BJ (cell line): Measurements from ENCODE around the gene AGL. TPM values are rescaled to one million over a fixed set of nuclear protein-coding genes. Genes with fewer than 3 reads are reported as not detected.
"Not testable (repeated sequence)": the region's sequence is repeated elsewhere in the genome, so short reads cannot be mapped to it uniquely, and the experiment has no call there.

Source experiments
- CTCF ChIA-PET: fragments of 350-600 bp; formaldehyde crosslinking; extraction: SDS; loops from one replicate; lab custom pipeline; 2021; ENCODE audit warnings: antibody characterized with exemption, inconsistent platforms; lab: Yijun Ruan, JAX
- POLR2A ChIA-PET: fragments of 300-600 bp; sonication (Branson Sonifier 250); formaldehyde crosslinking; extraction: SDS; loops from one replicate; lab custom pipeline; 2021; ENCODE audit warnings: antibody characterized with exemption; lab: Charles Lee
- DNase-seq: peaks from one replicate; pipeline ENCODE4 v3.0.0-alpha.2; 2011; ENCODE audit warnings: low read depth
- H3K27me3 ChIP-seq: 2 replicates; pipeline ENCODE4 v1.6.0; 2011; ENCODE audit warnings: low read length; ENCODE audit not compliant: control insufficient read depth, insufficient read depth
- H3K36me3 ChIP-seq: 2 replicates; pipeline ENCODE4 v1.5.1; 2011; ENCODE audit warnings: low read length; ENCODE audit not compliant: control insufficient read depth, insufficient read depth
- H3K4me3 ChIP-seq: 2 replicates; pipeline ENCODE4 v1.5.1; 2011; ENCODE audit warnings: low read depth, mild to moderate bottlenecking, control low read depth, low read length
- CTCF ChIP-seq: IDR thresholded peaks from 2 replicates; pipeline ENCODE4 v1.5.1; 2011; ENCODE audit warnings: low read depth, mild to moderate bottlenecking, control low read depth, inconsistent platforms, low read length, moderate library complexity; ENCODE audit not compliant: insufficient read depth
- polyA plus RNA-seq: library from polyadenylated mRNA; depleted of rRNA; stranded (reverse); fragments of >200 nt; gene quantifications from 2 replicates; pipeline ENCODE4 v1.2.3, GENCODE V29; 2011; rRNA removed
- small RNA-seq: library from RNA; depleted of rRNA; stranded (forward); fragments of <200 nt; gene quantifications from one replicate; pipeline ENCODE3, GENCODE V24; 2012; ENCODE audit warnings: low replicate concordance, low read depth; ENCODE audit not compliant: insufficient read length

AGL gene
- polyA plus RNA-seq, 1 experiment = 1.6 TPM

GRCh38 chr1:99969729-99970621, 119.8 kb downstream of the AGL start, which contains the start of gene SLC35A3:
SLC35A3 (plus strand) TSS chr1:99969996; CDS start chr1:99993555, 23,559 bp downstream.
- no peak for DNase-seq
- no peak for TF ChIP-seq CTCF

GRCh38 chr1:99970713-99971255, 120.6 kb downstream of the AGL start:
- peak overlapping the region; percentile 74 for H3K4me3 ChIP-seq
- DNase-seq = no peak
- H3K36me3 ChIP-seq = no peaks in the 10 kb centered on the region
- H3K27me3 ChIP-seq = no peaks in the 10 kb centered on the region
- CTCF ChIA-PET = no interaction called here
- no peak for TF ChIP-seq CTCF
- POLR2A ChIA-PET = no interaction called here

More at GRCh38 chr1:99969729-99970621, 119.8 kb downstream of the AGL start, which contains the start of gene SLC35A3:
- ChIA-PET POLR2A (no interaction called here), CTCF (interaction anchor here (1.2 kb wide), 1 partner anchor 12 kb away, joined by 3 read pairs; no protein-coding TSS in a partner anchor)
- H3K27me3 ChIP-seq = no peaks in the 10 kb centered on the region
- H3K36me3 ChIP-seq = no peaks in the 10 kb centered on the region
- H3K4me3 ChIP-seq = peak within 1 kb of the TSS; percentile 74

- ChIA-PET CTCF (interaction anchor here (1.0 kb wide), 1 partner anchor 40 kb away, joined by 3 read pairs; no protein-coding TSS in a partner anchor), POLR2A (interaction anchor here (0.6 kb wide), 2 partner anchors 118 to 165 kb away, joined by 3 to 4 read pairs; no protein-coding TSS in a partner anchor)
- not testable (repeated sequence) for H3K27me3 ChIP-seq, DNase-seq, H3K36me3 ChIP-seq, H3K4me3 ChIP-seq
Measured at GRCh38 chr1:99972066-99972465, 121.9 kb downstream of the AGL start.

Small RNA genes within 50 kb of the gene (small RNA-seq; reads per million reads assigned to genes)
- not detected for gene AC096949.1

Other genes starting within 250 kb of the AGL start
- gene PALMD, start 204.2 kb upstream of the AGL start, polyA plus RNA-seq = 0.06 and 0.10 TPM in 2 replicates
- 0.93 and 2.8 TPM in 2 replicates for gene FRRS1, start 83.7 kb upstream of the AGL start, polyA plus RNA-seq
- gene SLC35A3, start 119.6 kb downstream of the AGL start, polyA plus RNA-seq = 7.8 and 13.3 TPM in 2 replicates